Mesendoderm (in vitro differentiated cells): ENCODE data around the gene NUMB.

Experiments used
- DNase-seq: peaks from one replicate; pipeline ENCODE4 v3.0.0; 2013
- H2AK5ac ChIP-seq: 2 replicates; pipeline ENCODE4 v1.6.1; 2013; ENCODE audit warnings: low read length, inconsistent platforms
- H2BK120ac ChIP-seq: 2 replicates; pipeline ENCODE4 v1.6.1; 2013; ENCODE audit warnings: low read depth, mild to moderate bottlenecking, low read length, moderate library complexity, mixed read lengths
- H2BK15ac ChIP-seq: replicated peaks from 2 replicates; pipeline ENCODE4 v1.6.1; 2013; ENCODE audit warnings: low read depth, mild to moderate bottlenecking, moderate library complexity
- H2BK5ac ChIP-seq: 2 replicates; pipeline ENCODE4 v1.6.1; 2013; ENCODE audit warnings: low read length, inconsistent platforms
- H3K18ac ChIP-seq: 2 replicates; pipeline ENCODE4 v1.6.1; 2013; ENCODE audit warnings: mild to moderate bottlenecking, low read length, mixed read lengths
- H3K23ac ChIP-seq: one replicate; pipeline ENCODE4 v1.6.1; 2013; ENCODE audit warnings: low read length
- H3K27ac ChIP-seq: 2 replicates; pipeline ENCODE4 v1.5.1; 2013; ENCODE audit warnings: low read depth, mild to moderate bottlenecking, inconsistent platforms, low read length, moderate library complexity
- H3K27me3 ChIP-seq: 2 replicates; pipeline ENCODE4 v1.6.1; 2013; ENCODE audit warnings: low read length, control low read depth, mild to moderate bottlenecking, inconsistent platforms; ENCODE audit not compliant: insufficient read depth, poor library complexity
- H3K36me3 ChIP-seq: 2 replicates; pipeline ENCODE4 v1.6.1; 2013; ENCODE audit warnings: low read length, inconsistent platforms; ENCODE audit not compliant: control insufficient read depth, insufficient read depth
- H3K4ac ChIP-seq: one replicate; pipeline ENCODE4 v1.6.1; 2013; ENCODE audit warnings: low read depth, mild to moderate bottlenecking, low read length, moderate library complexity
- H3K4me1 ChIP-seq: 2 replicates; pipeline ENCODE4 v1.6.1; 2013; ENCODE audit warnings: low read depth, low read length, inconsistent platforms; ENCODE audit not compliant: control insufficient read depth
- H3K4me2 ChIP-seq: 2 replicates; pipeline ENCODE4 v1.6.1; 2013; ENCODE audit warnings: low read length
- H3K4me3 ChIP-seq: 2 replicates; pipeline ENCODE4 v1.5.1; 2013; ENCODE audit warnings: mild to moderate bottlenecking, low read length
- H3K56ac ChIP-seq: one replicate; pipeline ENCODE4 v1.6.1; 2013; ENCODE audit warnings: low read length
- H3K79me1 ChIP-seq: 2 replicates; pipeline ENCODE4 v1.6.1; 2013; ENCODE audit warnings: low read length, inconsistent platforms
- H3K79me2 ChIP-seq: 2 replicates; pipeline ENCODE4 v1.6.1; 2013; ENCODE audit warnings: mild to moderate bottlenecking, low read length; ENCODE audit not compliant: control insufficient read depth, insufficient read depth
- H3K9ac ChIP-seq: 2 replicates; pipeline ENCODE4 v1.6.1; 2013; ENCODE audit warnings: low read length, inconsistent platforms
- H4K5ac ChIP-seq: one replicate; pipeline ENCODE4 v1.6.1; 2013; ENCODE audit warnings: low read length
- H4K8ac ChIP-seq: one replicate; pipeline ENCODE4 v1.6.1; 2013; ENCODE audit warnings: low read depth, mild to moderate bottlenecking, control low read depth, low read length, moderate library complexity
- WGBS: extraction: QIAGEN DNeasy Blood & Tissue Kit; methylation state at CpG from one replicate; pipeline ENCODE4 v1.1.7; 2013; ENCODE audit warnings: low lambda C conversion rate, missing lambda C conversion rate; ENCODE audit not compliant: insufficient coverage; ENCODE audit errors: extremely low coverage; 5-methylcytosine and 5-hydroxymethylcytosine counted together

Gene NUMB

DNA sequence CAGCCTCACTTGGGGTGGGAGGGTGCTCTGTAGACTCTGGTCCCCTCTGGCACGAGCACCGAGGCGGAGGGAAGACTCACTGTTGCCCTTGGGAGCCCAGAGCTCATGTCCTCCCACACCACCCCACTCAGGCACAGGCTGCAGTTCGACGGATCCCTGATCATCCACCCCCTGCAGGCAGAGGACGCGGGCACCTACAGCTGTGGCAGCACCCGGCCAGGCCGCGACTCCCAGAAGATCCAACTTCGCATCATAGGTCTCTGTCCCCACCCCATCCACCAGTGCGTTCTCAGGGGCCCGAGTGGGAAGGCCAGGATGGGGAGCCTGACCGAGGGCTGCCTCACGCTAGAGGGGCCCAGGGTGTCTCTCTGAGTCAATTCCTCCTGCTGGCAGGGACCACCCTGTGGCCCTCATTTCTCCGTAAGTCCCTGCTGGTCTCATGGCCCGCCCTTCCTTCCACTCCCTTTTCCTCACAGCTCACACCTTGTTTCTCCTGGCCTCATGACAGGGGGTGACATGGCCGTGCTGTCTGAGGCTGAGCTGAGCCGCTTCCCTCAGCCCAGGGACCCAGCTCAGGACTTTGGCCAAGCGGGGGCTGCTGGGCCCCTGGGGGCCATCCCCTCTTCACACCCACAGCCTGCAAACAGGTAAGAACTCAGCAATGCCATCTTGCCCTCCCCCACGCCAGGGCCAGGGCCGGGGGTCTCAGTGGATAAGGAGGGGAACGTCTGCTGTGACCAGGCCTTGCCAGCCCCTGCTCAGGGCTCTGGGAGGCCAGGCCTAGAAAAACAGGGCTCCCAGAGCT is 194.1 kb downstream of the NUMB start:
- no peak overlapping the region for H3K4ac ChIP-seq
- H3K79me2 ChIP-seq, result no peaks in the 10 kb centered on the region
- H3K23ac ChIP-seq, result peak overlapping the region; percentile 24
- no peak overlapping the region for H3K9ac ChIP-seq
- H3K79me1 ChIP-seq, result no peaks in the 10 kb centered on the region
- H3K18ac ChIP-seq, result no peak overlapping the region
- no peak overlapping the region for H4K8ac ChIP-seq
- no peak overlapping the region for H2AK5ac ChIP-seq
- DNase-seq, result no peak
- no peak overlapping the region for H2BK15ac ChIP-seq
- no peak overlapping the region for H3K27ac ChIP-seq
- no peak overlapping the region for H2BK5ac ChIP-seq
- H3K27me3 ChIP-seq, result no peaks in the 10 kb centered on the region
- H2BK120ac ChIP-seq, result no peak overlapping the region
- no peaks in the 10 kb centered on the region for H3K4me1 ChIP-seq
- H3K56ac ChIP-seq, result no peak overlapping the region
- H3K36me3 ChIP-seq, result no peaks in the 10 kb centered on the region
- no CpG with 5 or more reads among the region's 23 CpGs for WGBS
- no peak overlapping the region for H3K4me3 ChIP-seq
- no peak overlapping the region for H3K4me2 ChIP-seq
- no peak overlapping the region for H4K5ac ChIP-seq

DNA sequence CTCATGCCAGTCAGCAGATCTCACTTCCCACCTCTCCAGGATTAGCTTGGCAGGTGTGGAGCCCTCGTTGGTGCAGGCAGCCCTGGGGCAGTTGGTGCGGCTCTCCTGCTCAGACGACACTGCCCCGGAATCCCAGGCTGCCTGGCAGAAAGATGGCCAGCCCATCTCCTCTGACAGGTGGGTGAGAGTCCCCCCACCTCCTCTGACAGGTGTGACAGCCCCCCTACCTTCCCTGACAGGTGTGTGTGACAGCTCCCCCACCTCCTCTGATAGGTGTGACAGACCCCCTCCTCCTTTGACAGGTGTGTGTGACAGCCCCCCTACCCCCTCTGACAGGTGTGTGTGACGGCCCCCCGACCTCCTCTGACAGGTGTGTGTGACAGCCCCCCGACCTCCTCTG is 194.7 kb downstream of the NUMB start:
- DNase-seq, result no peak
- Histone ChIP-seq H2BK120ac (no peak overlapping the region), H3K4me1 (no peaks in the 10 kb centered on the region), H3K56ac (no peak overlapping the region), H3K18ac (no peak overlapping the region), H3K4ac (no peak overlapping the region), H4K5ac (no peak overlapping the region), H3K79me2 (no peaks in the 10 kb centered on the region), H2BK5ac (no peak overlapping the region), H3K27ac (no peak overlapping the region), H2AK5ac (no peak overlapping the region), H3K9ac (no peak overlapping the region), H2BK15ac (no peak overlapping the region), H3K4me2 (no peak overlapping the region), H3K79me1 (no peaks in the 10 kb centered on the region), H3K36me3 (no peaks in the 10 kb centered on the region), H3K27me3 (no peaks in the 10 kb centered on the region), H3K23ac (no peak overlapping the region), H3K4me3 (no peak overlapping the region), H4K8ac (no peak overlapping the region)
- no CpG with 5 or more reads among the region's 7 CpGs for WGBS

DNA sequence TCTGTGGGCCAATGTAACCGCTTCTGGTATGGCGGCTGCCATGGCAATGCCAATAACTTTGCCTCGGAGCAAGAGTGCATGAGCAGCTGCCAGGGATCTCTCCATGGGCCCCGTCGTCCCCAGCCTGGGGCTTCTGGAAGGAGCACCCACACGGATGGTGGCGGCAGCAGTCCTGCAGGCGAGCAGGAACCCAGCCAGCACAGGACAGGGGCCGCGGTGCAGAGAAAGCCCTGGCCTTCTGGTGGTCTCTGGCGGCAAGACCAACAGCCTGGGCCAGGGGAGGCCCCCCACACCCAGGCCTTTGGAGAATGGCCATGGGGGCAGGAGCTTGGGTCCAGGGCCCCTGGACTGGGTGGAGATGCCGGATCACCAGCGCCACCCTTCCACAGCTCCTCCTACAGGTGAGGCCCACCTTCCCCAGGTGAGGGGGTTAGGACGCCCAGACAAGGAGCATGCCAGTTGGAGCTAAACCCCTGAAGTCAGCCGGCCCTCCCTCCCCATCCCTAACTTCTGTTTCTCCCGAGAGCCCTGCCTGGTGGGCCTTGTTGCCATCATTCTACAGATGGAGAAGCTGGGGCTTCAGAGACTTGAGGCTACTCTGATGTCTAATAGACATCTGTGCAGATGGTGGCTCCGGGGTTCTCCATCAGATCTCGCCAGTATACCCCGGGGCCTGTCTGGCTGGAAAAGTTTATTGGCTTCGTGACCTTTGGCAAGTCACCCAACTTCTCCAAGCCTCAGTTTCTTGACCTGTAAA is 195.7 kb downstream of the NUMB start:
- DNase-seq, result no peak
- H3K18ac ChIP-seq, result no peak overlapping the region
- H3K79me1 ChIP-seq, result no peaks in the 10 kb centered on the region
- H4K5ac ChIP-seq, result no peak overlapping the region
- H3K79me2 ChIP-seq, result no peaks in the 10 kb centered on the region
- no peak overlapping the region for H3K9ac ChIP-seq
- no peaks in the 10 kb centered on the region for H3K36me3 ChIP-seq
- no peak overlapping the region for H3K23ac ChIP-seq
- no peak overlapping the region for H3K56ac ChIP-seq
- no peaks in the 10 kb centered on the region for H3K27me3 ChIP-seq
- no peak overlapping the region for H2BK120ac ChIP-seq
- no peak overlapping the region for H3K4me2 ChIP-seq
- no peak overlapping the region for H3K4me3 ChIP-seq
- no peak overlapping the region for H3K4ac ChIP-seq
- H2AK5ac ChIP-seq, result no peak overlapping the region
- H3K4me1 ChIP-seq, result no peaks in the 10 kb centered on the region
- H2BK5ac ChIP-seq, result no peak overlapping the region
- WGBS, result no CpG with 5 or more reads among the region's 20 CpGs
- H2BK15ac ChIP-seq, result no peak overlapping the region
- no peak overlapping the region for H4K8ac ChIP-seq
- no peak overlapping the region for H3K27ac ChIP-seq

DNA sequence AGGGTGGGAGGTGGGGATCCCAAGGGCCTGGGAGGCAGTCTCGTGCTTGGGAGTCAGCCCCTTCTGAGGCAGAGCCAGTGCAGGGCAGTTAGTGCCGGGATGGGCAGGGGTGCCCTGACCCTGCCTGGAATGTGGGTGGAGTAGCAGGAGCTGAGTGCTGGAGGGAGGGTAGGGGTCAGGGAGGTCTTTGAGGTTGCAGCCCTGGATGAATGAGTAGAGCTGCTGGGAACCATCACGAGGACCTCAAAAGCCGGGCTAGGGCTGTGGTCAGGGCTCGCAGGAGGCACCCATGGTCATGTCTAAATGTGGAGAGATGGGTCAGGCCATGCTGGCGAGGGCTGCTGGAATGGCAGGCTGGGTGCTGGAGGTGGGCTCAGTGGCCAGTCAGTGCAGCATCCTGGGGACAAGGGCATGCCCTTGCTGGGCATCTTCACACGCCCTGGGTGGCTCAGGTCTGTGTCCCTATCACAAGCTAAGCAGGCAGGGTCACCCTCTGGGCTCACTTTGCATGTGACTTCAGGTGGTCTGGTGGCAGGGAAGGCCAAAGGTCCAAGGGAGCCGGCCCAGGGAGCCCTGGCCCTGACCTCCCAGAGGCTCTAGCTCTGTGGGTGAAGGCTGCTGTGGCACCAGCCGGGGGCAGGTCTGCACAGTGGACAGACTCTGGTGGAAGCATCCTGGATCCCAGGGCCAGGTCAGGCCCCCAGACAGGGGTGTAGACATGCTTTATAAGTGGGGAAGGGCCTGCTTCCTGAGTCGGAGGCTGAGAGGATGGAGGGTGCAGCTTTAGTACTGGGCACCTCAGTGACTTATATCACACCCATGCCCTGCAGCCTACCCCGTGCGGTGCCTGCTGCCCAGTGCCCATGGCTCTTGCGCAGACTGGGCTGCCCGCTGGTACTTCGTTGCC is 196.6 kb downstream of the NUMB start:
- no peak overlapping the region for H3K4ac ChIP-seq
- H3K27ac ChIP-seq, result no peak overlapping the region
- no peak overlapping the region for H2AK5ac ChIP-seq
- no peaks in the 10 kb centered on the region for H3K79me2 ChIP-seq
- H3K56ac ChIP-seq, result no peak overlapping the region
- H3K79me1 ChIP-seq, result no peaks in the 10 kb centered on the region
- H4K5ac ChIP-seq, result no peak overlapping the region
- no CpG with 5 or more reads among the region's 15 CpGs for WGBS
- no peaks in the 10 kb centered on the region for H3K27me3 ChIP-seq
- H3K23ac ChIP-seq, result no peak overlapping the region
- no peak overlapping the region for H3K9ac ChIP-seq
- no peaks in the 10 kb centered on the region for H3K36me3 ChIP-seq
- H2BK120ac ChIP-seq, result no peak overlapping the region
- no peak overlapping the region for H3K4me3 ChIP-seq
- no peak overlapping the region for H3K4me2 ChIP-seq
- no peak overlapping the region for H2BK15ac ChIP-seq
- no peaks in the 10 kb centered on the region for H3K4me1 ChIP-seq
- H2BK5ac ChIP-seq, result no peak overlapping the region
- no peak overlapping the region for H3K18ac ChIP-seq
- no peak overlapping the region for H4K8ac ChIP-seq
- DNase-seq, result no peak

DNA sequence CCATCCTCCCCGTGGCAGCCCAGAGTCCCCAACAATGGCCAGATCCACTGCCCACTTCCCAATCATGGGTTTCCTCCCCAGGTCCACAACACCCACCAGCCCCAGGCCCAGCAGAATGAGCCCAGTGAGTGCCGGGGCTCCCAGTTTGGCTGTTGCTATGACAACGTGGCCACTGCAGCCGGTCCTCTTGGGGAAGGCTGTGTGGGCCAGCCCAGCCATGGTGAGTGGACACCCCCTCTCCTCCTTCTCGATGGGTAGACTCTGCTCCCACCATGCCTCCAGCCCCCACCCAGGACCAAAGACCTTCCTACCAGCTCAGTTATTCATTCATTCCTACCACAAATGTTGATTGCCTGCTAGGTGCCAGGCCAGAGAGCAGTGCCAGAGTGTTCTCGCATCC is 197.3 kb downstream of the NUMB start:
- no peak overlapping the region for H3K56ac ChIP-seq
- no peak overlapping the region for H2BK5ac ChIP-seq
- no peak overlapping the region for H3K18ac ChIP-seq
- H2BK15ac ChIP-seq, result no peak overlapping the region
- H3K9ac ChIP-seq, result no peak overlapping the region
- H3K79me1 ChIP-seq, result no peaks in the 10 kb centered on the region
- no peak overlapping the region for H4K5ac ChIP-seq
- no peak overlapping the region for H3K4me2 ChIP-seq
- no peaks in the 10 kb centered on the region for H3K27me3 ChIP-seq
- no peaks in the 10 kb centered on the region for H3K4me1 ChIP-seq
- no peak overlapping the region for H3K4ac ChIP-seq
- no peak overlapping the region for H4K8ac ChIP-seq
- H3K36me3 ChIP-seq, result no peaks in the 10 kb centered on the region
- H3K27ac ChIP-seq, result no peak overlapping the region
- H2BK120ac ChIP-seq, result no peak overlapping the region
- no peak overlapping the region for H3K23ac ChIP-seq
- H3K79me2 ChIP-seq, result no peaks in the 10 kb centered on the region
- no CpG with 5 or more reads among the region's 6 CpGs for WGBS
- H3K4me3 ChIP-seq, result no peak overlapping the region
- H2AK5ac ChIP-seq, result no peak overlapping the region
- no peak for DNase-seq
